ENCODE results near the gene PHAF1. TPM values are rescaled to one million over a fixed set of nuclear protein-coding genes. Genes with fewer than 3 reads are reported as not detected.
A peak's percentile ranks its signal among the peaks of the same experiment; 100 is the strongest.

PHAF1 gene
- total RNA-seq, 1 experiment from 2014 or later = 18.8 TPM

- DNase-seq (ENCODE audit: low read depth, low spot score) = no peak
- in situ Hi-C loops (cut with HindIII; ENCODE audit: low pct_unique_long_range_greater_than_20kb, low sequenced_read_pairs) = no loop called here
Observed at GRCh38 chr16:67184453-67184994, 74.8 kb downstream of the PHAF1 start.

- in situ Hi-C loops (cut with HindIII; ENCODE audit: low pct_unique_long_range_greater_than_20kb, low sequenced_read_pairs) = no loop called here
- DNase-seq (ENCODE audit: low read depth, low spot score) = peak; percentile 84
Observed at GRCh38 chr16:67184995-67185650, 75.4 kb downstream of the PHAF1 start.

GRCh38 chr16:67185651-67186134 lies 76.0 kb downstream of the PHAF1 start:
- DNase-seq (ENCODE audit: low read depth, low spot score) = no peak
- in situ Hi-C loops (cut with HindIII; ENCODE audit: low pct_unique_long_range_greater_than_20kb, low sequenced_read_pairs) = no loop called here

- in situ Hi-C loops (cut with HindIII; ENCODE audit: low pct_unique_long_range_greater_than_20kb, low sequenced_read_pairs) = no loop called here
- no peak for DNase-seq (ENCODE audit: low read depth, low spot score)
Observed at GRCh38 chr16:67186550-67186950, 76.8 kb downstream of the PHAF1 start.

GRCh38 chr16:67187175-67187890 lies 77.6 kb downstream of the PHAF1 start:
- no peak for DNase-seq (ENCODE audit: low read depth, low spot score)
- in situ Hi-C loops (cut with HindIII; ENCODE audit: low pct_unique_long_range_greater_than_20kb, low sequenced_read_pairs) = no loop called here

- in situ Hi-C loops (cut with HindIII; ENCODE audit: low pct_unique_long_range_greater_than_20kb, low sequenced_read_pairs) = no loop called here
- DNase-seq (ENCODE audit: low read depth, low spot score) = no peak
Observed at GRCh38 chr16:67188323-67188722, 78.6 kb downstream of the PHAF1 start.

- no peak for DNase-seq (ENCODE audit: low read depth, low spot score)
- in situ Hi-C loops (cut with HindIII; ENCODE audit: low pct_unique_long_range_greater_than_20kb, low sequenced_read_pairs) = no loop called here
Observed at GRCh38 chr16:67188798-67189197, 79.1 kb downstream of the PHAF1 start.

- no peak for DNase-seq (ENCODE audit: low read depth, low spot score)
- in situ Hi-C loops (cut with HindIII; ENCODE audit: low pct_unique_long_range_greater_than_20kb, low sequenced_read_pairs) = no loop called here
Observed at GRCh38 chr16:67190041-67190440, 80.3 kb downstream of the PHAF1 start, which contains the start of gene EXOC3L1. TSS of gene EXOC3L1 (minus strand) at chr16:67190136. CDS start at chr16:67189676, 460 bp downstream.

GRCh38 chr16:67190448-67191399 lies 81.0 kb downstream of the PHAF1 start:
- DNase-seq (ENCODE audit: low read depth, low spot score) = no peak
- in situ Hi-C loops (cut with HindIII; ENCODE audit: low pct_unique_long_range_greater_than_20kb, low sequenced_read_pairs) = no loop called here

- DNase-seq (ENCODE audit: low read depth, low spot score) = no peak
- in situ Hi-C loops (cut with HindIII; ENCODE audit: low pct_unique_long_range_greater_than_20kb, low sequenced_read_pairs) = no loop called here
Observed at GRCh38 chr16:67191411-67191994, 81.8 kb downstream of the PHAF1 start.

- peak; percentile 88 for DNase-seq (ENCODE audit: low read depth, low spot score)
- in situ Hi-C loops (cut with HindIII; ENCODE audit: low pct_unique_long_range_greater_than_20kb, low sequenced_read_pairs) = no loop called here
Observed at GRCh38 chr16:67191995-67192681, 82.4 kb downstream of the PHAF1 start, which contains the start of gene E2F4. TSS of gene E2F4 (plus strand) at chr16:67192155. CDS start at chr16:67192228, 73 bp downstream.

- in situ Hi-C loops (cut with HindIII; ENCODE audit: low pct_unique_long_range_greater_than_20kb, low sequenced_read_pairs) = no loop called here
- no peak for DNase-seq (ENCODE audit: low read depth, low spot score)
Observed at GRCh38 chr16:67192781-67193361, 83.1 kb downstream of the PHAF1 start.

GRCh38 chr16:67193536-67193935 lies 83.8 kb downstream of the PHAF1 start:
- DNase-seq (ENCODE audit: low read depth, low spot score) = no peak
- in situ Hi-C loops (cut with HindIII; ENCODE audit: low pct_unique_long_range_greater_than_20kb, low sequenced_read_pairs) = no loop called here

- in situ Hi-C loops (cut with HindIII; ENCODE audit: low pct_unique_long_range_greater_than_20kb, low sequenced_read_pairs) = no loop called here
- DNase-seq (ENCODE audit: low read depth, low spot score) = no peak
Observed at GRCh38 chr16:67194260-67194659, 84.5 kb downstream of the PHAF1 start.

- in situ Hi-C loops (cut with HindIII; ENCODE audit: low pct_unique_long_range_greater_than_20kb, low sequenced_read_pairs) = no loop called here
- no peak for DNase-seq (ENCODE audit: low read depth, low spot score)
Observed at GRCh38 chr16:67195676-67196075, 85.9 kb downstream of the PHAF1 start.

GRCh38 chr16:67196881-67197280 lies 87.1 kb downstream of the PHAF1 start:
- DNase-seq (ENCODE audit: low read depth, low spot score) = no peak
- in situ Hi-C loops (cut with HindIII; ENCODE audit: low pct_unique_long_range_greater_than_20kb, low sequenced_read_pairs) = no loop called here
